Panc1 (cell line): ENCODE results near the gene TRDN. TPM values are rescaled to one million over a fixed set of nuclear protein-coding genes. Genes with fewer than 3 reads are reported as not detected.

Source experiments
- ATAC-seq: fragments of 200-7000 bp; cut with Tn5 transposase; 2 replicates; pipeline ENCODE4 v1.9.1; 2020; ENCODE audit warnings: mild to moderate bottlenecking, moderate library complexity
- BruUV-seq: library from RNA; stranded (reverse); fragments of 400-500 nt; replicated peaks from 2 replicates; lab custom pipeline; 2021; lab: Mats Ljungman, UMichigan
- CTCF ChIA-PET: fragments of 300-600 bp; sonication (Branson Sonifier 250); formaldehyde crosslinking; loops from one replicate; lab custom pipeline; 2022; ENCODE audit warnings: antibody characterized with exemption; lab: Charles Lee
- POLR2A ChIA-PET: fragments of 300-600 bp; sonication (Branson Sonifier 250); formaldehyde crosslinking; loops from one replicate; lab custom pipeline; 2022; ENCODE audit warnings: antibody characterized with exemption; lab: Charles Lee
- DNase-seq: peaks from one replicate; pipeline ENCODE4 v3.0.0-alpha.2; 2010; ENCODE audit warnings: low read depth, low spot score
- H3K27ac ChIP-seq: 2 replicates; pipeline ENCODE4 v1.5.1; 2011; ENCODE audit warnings: mild to moderate bottlenecking, low read length, inconsistent platforms
- H3K27me3 ChIP-seq: fragments of 200-500 bp; sonication (Bioruptor generic); 2 replicates; pipeline ENCODE4 v1.6.0; 2014; ENCODE audit warnings: low read length, inconsistent platforms; ENCODE audit not compliant: control insufficient read depth, insufficient read depth
- H3K36me3 ChIP-seq: fragments of 200-500 bp; sonication (Bioruptor generic); 2 replicates; pipeline ENCODE4 v1.5.1; 2014; ENCODE audit warnings: inconsistent platforms, mild to moderate bottlenecking, low read length, moderate library complexity; ENCODE audit not compliant: control insufficient read depth, insufficient read depth
- H3K4me1 ChIP-seq: 2 replicates; pipeline ENCODE4 v1.5.1; 2011; ENCODE audit warnings: inconsistent platforms, mild to moderate bottlenecking, low read length, moderate library complexity; ENCODE audit not compliant: control insufficient read depth, insufficient read depth
- H3K4me3 ChIP-seq, 2 experiments: 2 replicates each; pipeline ENCODE4 v1.5.1; 2011 to 2012; ENCODE audit warnings: low read depth in 2 of 2, low read length in 2 of 2, mild to moderate bottlenecking in 2 of 2, inconsistent platforms in 1 of 2, moderate library complexity in 1 of 2
- H3K9me3 ChIP-seq: fragments of 200-500 bp; sonication (Bioruptor generic); 2 replicates; pipeline ENCODE4 v1.5.1; 2014; ENCODE audit warnings: low read depth, mild to moderate bottlenecking, inconsistent platforms, low read length, moderate library complexity; ENCODE audit not compliant: control insufficient read depth, insufficient read depth
- POLR2AphosphoS5 ChIP-seq: IDR thresholded peaks from 2 replicates; pipeline ENCODE4 v1.6.1; 2012; ENCODE audit warnings: mild to moderate bottlenecking, low read depth, low read length, moderate library complexity
- SIN3A ChIP-seq: IDR thresholded peaks from 2 replicates; pipeline ENCODE4 v1.6.1; 2012; ENCODE audit warnings: low read depth, mild to moderate bottlenecking, low read length, moderate library complexity, borderline replicate concordance; ENCODE audit not compliant: insufficient read depth
- TCF7L2 ChIP-seq: IDR thresholded peaks from 2 replicates; pipeline ENCODE4 v1.6.1; 2011; ENCODE audit warnings: mild to moderate bottlenecking, low read depth, low read length, inconsistent platforms
- in situ Hi-C: cut with HindIII; loops from 2 replicates; pipeline ENCODE4 v1.10.0; 2016; ENCODE audit warnings: low sequenced_read_pairs, low pct_unique_long_range_greater_than_20kb
- intact Hi-C: fragments of 100-400 bp; cut with micrococcal nuclease; formaldehyde crosslinking; loops from one replicate; pipeline ENCODE4 v1.10.0; 2022; ENCODE audit not compliant: unreplicated experiment
- total RNA-seq: library from RNA; stranded (reverse); gene quantifications from one replicate; pipeline ENCODE4 v1.2.1, GENCODE V29; 2021; ENCODE audit not compliant: unreplicated experiment
- TF ChIP-seq, protein P1 (sequence below), 2 experiments: IDR thresholded peaks; 2 replicates each; pipeline ENCODE4 v1.6.1; 2011 to 2012; ENCODE audit warnings: low read depth in 2 of 2, control low read depth in 1 of 2, low read length in 1 of 2, mild to moderate bottlenecking in 1 of 2, moderate library complexity in 1 of 2; ENCODE audit not compliant: insufficient read depth in 1 of 2
- TF ChIP-seq, protein P2 (sequence below): fragments of 450-650 bp; IDR thresholded peaks from 2 replicates; pipeline ENCODE4 v1.5.1; 2017; ENCODE audit warnings: mild to moderate bottlenecking

The TRDN gene
- total RNA-seq, 1 experiment from 2014 or later = not detected

- CTCF ChIA-PET = no interaction called here
- H3K4me1 ChIP-seq = no peaks in the 10 kb centered on the region
- no TSS peak for BruUV-seq
- DNase-seq = no peak
- no peak for TF ChIP-seq TCF7L2
- TF ChIP-seq POLR2AphosphoS5 = no peak
- TF ChIP-seq, protein P1, sequence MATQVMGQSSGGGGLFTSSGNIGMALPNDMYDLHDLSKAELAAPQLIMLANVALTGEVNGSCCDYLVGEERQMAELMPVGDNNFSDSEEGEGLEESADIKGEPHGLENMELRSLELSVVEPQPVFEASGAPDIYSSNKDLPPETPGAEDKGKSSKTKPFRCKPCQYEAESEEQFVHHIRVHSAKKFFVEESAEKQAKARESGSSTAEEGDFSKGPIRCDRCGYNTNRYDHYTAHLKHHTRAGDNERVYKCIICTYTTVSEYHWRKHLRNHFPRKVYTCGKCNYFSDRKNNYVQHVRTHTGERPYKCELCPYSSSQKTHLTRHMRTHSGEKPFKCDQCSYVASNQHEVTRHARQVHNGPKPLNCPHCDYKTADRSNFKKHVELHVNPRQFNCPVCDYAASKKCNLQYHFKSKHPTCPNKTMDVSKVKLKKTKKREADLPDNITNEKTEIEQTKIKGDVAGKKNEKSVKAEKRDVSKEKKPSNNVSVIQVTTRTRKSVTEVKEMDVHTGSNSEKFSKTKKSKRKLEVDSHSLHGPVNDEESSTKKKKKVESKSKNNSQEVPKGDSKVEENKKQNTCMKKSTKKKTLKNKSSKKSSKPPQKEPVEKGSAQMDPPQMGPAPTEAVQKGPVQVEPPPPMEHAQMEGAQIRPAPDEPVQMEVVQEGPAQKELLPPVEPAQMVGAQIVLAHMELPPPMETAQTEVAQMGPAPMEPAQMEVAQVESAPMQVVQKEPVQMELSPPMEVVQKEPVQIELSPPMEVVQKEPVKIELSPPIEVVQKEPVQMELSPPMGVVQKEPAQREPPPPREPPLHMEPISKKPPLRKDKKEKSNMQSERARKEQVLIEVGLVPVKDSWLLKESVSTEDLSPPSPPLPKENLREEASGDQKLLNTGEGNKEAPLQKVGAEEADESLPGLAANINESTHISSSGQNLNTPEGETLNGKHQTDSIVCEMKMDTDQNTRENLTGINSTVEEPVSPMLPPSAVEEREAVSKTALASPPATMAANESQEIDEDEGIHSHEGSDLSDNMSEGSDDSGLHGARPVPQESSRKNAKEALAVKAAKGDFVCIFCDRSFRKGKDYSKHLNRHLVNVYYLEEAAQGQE (IDR thresholded peaks at IDR 0.05; ENCODE audit: insufficient read depth in 1 of 2, low read depth in 2 of 2, low read length in 1 of 2) = no peak
- H3K4me3 ChIP-seq = no peak overlapping the region
- intact Hi-C loops = no loop called here
- no peak overlapping the region for H3K27ac ChIP-seq
- POLR2A ChIA-PET = no interaction called here
- H3K9me3 ChIP-seq = no peaks in the 10 kb centered on the region
- no peak for ATAC-seq
- in situ Hi-C loops = no loop called here
- no peaks in the 10 kb centered on the region for H3K36me3 ChIP-seq
- no peaks in the 10 kb centered on the region for H3K27me3 ChIP-seq
Observed at GRCh38 chr6:123610779-123611178, 26.0 kb downstream of the TRDN start.

DNA sequence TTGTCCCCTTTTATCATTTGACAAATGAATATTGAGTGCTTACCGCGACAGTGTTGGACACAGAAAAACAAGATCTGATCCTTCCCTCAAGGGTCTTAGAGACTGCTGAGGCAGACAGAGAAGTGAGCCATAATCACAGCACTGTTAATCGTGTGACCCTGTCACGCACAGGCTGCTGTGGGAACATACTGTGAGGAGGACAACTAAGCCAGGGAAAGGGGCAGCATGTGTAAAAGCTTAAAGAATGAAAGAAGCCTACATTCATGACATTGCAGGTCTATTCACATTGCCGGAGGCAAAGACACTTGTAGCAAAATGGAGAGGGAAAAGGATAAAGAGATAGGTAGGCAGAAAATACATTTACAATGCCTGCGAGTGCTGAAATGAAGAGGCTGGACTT lies 32.7 kb downstream of the TRDN start:
- no TSS peak for BruUV-seq
- intact Hi-C loops = no loop called here
- H3K9me3 ChIP-seq = no peaks in the 10 kb centered on the region
- ATAC-seq (no peak), DNase-seq (no peak)
- TF ChIP-seq SIN3A = no peak
- TF ChIP-seq TCF7L2 = no peak
- TF ChIP-seq, protein P1 (IDR thresholded peaks at IDR 0.05; ENCODE audit: insufficient read depth in 1 of 2, low read depth in 2 of 2, low read length in 1 of 2) = no peak
- TF ChIP-seq, protein P2, sequence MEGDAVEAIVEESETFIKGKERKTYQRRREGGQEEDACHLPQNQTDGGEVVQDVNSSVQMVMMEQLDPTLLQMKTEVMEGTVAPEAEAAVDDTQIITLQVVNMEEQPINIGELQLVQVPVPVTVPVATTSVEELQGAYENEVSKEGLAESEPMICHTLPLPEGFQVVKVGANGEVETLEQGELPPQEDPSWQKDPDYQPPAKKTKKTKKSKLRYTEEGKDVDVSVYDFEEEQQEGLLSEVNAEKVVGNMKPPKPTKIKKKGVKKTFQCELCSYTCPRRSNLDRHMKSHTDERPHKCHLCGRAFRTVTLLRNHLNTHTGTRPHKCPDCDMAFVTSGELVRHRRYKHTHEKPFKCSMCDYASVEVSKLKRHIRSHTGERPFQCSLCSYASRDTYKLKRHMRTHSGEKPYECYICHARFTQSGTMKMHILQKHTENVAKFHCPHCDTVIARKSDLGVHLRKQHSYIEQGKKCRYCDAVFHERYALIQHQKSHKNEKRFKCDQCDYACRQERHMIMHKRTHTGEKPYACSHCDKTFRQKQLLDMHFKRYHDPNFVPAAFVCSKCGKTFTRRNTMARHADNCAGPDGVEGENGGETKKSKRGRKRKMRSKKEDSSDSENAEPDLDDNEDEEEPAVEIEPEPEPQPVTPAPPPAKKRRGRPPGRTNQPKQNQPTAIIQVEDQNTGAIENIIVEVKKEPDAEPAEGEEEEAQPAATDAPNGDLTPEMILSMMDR = no peak
- no peak for TF ChIP-seq POLR2AphosphoS5
- in situ Hi-C loops = no loop called here
- no peaks in the 10 kb centered on the region for H3K36me3 ChIP-seq
- ChIA-PET CTCF (no interaction called here), POLR2A (no interaction called here)
- no peak overlapping the region for H3K27ac ChIP-seq
- no peak overlapping the region for H3K4me3 ChIP-seq
- H3K27me3 ChIP-seq = no peaks in the 10 kb centered on the region
- H3K4me1 ChIP-seq = no peaks in the 10 kb centered on the region
